Measurements from ENCODE around the gene ADPRH.
"Not testable (repeated sequence)": the region's sequence is repeated elsewhere in the genome, so short reads cannot be mapped to it uniquely, and the experiment has no call there.

ADPRH gene

DNA sequence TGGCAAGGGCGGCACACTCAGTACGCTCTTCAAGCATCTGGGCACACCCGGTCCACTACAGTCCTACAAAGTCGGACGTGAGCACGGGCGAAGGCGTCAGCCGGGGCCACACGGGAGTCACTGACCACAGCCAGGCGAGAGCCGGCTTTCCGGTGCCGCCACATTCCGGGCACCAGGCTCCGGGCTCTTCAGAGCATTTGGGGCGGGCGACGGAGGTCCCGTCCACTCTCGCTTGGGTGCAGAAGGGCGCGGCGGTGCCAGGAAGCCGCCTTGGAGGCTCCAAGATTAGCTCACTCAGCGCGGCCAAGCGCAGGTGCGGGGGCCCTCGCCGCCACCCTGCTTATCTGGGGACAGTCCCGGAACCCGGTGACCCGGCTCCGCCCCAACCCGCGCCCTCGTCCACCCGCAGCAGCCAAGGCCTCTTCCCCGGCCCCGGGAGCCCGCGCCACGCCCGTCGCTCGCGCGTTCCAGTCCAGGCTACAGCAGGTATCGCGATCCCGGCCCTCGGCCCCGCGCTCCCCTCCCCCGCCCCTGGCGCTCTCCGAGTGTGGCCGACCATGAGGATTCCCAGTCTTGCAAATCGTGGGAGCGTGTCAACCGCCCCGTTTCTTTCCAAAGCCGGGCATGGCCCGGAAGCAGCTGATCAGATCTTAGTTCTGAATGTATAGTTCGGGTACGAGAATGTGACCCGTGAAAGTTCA, at the start of gene ADPRH:
ADPRH (plus strand) TSS at position 127 of the 701 bp plus-strand sequence. CDS start 2,678 bp downstream, outside the sequence.
- no peak for DNase-seq

DNA sequence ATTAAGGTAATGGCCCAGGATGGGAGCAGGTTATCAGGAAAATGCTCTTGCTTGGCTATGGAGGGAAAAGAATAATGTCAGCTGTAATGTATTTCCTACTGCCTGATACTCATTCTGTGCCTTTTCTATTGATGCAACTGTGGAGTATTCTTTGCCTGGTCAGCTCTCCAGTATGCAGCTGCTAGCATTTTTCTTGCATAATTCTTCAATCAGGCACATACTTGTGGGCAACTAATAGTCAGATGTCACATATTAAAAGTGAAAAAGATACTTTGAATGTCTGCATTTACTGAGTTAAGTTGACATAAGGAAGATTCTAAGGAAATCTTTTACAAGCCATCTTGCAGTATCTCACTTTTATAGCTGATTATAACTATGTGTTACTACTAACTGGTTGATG, 49.4 kb upstream of the ADPRH start:
- no peak for DNase-seq

DNA sequence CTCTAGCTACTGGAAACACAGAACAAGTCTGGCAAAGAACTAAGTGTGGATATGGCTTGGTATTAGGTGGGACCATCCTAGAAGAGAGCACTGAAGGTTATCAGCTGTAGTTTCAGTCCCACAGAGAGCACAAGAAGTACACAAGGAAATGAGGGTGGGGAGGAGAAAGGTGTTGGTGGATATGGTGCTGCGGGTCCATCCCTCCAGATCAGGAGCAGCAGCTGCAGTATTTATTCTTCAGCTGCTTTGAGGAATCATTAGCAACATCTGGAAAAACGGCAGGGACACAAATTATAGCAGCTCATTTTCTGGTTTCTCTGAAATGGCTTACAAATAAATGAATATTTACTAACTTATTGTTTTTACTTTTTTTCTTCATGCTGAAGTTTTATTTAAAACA, 48.8 kb upstream of the ADPRH start:
- DNase-seq = no peak

DNA sequence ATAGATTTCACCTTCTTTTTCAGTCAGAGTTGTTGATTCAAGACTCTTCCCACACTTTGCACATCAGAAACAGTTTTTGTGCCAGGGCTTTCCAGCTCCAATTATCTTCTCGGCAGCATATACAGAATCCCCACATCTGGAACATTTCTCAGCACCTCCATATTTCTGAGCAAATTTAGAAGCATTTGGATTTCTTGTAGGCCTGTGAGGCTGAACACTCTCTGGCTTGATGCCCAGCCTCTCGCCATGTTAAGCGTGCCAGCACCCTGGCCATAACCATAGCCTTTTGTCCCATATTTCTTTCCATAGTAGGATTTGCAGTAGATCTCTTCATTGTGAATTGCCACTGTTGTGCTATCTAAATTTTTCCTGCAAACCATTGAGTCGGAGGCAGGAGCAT, 48.1 kb upstream of the ADPRH start:
- no peak for DNase-seq

DNA sequence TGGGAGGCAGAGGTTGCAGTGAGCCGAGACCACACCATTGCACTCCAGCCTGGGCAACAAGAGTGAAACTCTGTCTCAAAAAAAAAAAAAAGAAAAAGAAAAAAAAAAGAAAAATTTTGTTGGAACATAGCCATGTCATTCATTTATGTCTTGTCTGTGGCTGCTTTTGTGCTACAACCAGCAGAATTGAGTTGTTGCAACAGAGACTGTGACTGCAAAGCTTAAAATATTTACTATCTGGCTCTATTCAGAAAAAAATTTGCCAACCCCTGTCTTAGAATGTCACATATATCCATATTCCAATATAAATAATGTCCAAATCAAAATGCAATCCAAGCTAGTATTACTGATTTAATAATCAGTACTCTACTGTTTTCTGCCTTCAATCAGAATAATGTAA, 45.0 kb upstream of the ADPRH start:
- DNase-seq = no peak

DNA sequence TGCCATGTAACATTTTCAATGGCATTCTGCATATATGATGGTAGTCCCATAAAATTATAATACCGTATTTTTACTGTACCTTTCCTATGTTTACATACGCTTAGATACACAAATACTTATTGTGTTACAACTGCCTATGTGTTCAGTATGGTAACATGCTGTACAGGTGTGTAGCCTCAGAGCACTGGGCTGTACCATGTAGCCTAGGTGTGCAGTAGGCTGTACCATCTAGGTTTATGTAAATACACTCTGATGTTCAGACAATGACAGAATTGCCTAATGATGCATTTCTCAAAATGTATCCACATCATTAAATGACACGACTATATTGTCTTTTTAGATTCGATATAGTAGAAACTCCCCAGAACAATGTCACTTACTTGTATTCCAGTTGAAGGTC, 42.5 kb upstream of the ADPRH start:
- DNase-seq = no peak

DNA sequence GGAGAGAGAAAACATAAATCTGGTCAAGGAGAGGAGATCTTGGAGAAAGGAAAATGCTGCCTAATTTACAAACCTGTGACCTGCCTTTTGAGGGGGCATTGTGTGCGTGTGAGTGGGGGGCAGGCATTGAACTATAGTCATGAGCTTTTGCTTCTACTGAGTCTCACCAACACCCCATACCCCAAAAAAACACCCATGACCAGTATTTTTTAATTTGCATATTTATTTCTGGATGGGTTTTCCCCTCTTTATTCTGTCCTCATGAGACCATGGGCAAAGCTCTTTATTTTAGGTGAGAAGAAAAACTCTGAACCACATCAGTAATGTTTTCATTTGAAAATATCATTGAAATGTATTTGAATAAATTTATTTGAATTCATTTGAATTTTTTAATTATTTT, 40.5 kb upstream of the ADPRH start:
- no peak for DNase-seq

DNA sequence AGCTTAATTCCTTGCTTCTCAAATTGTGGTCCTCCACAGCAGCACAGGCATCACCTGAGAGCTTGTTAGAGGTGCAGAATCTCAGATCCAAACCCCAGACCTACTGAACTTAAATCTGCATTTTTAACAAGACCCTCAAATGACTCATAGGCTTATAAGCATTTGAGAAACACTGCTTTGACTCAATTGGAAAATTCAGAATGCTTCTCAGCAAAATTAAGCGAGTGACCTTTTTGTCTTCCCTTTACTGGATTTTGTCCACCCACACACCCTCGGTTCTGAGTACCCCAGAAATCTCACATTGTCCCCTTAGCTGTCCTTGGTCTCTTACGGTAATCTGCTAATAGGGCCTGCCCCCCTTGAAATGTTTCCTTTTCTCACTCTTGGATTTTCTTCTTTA, 37.7 kb upstream of the ADPRH start:
- DNase-seq = no peak

DNA sequence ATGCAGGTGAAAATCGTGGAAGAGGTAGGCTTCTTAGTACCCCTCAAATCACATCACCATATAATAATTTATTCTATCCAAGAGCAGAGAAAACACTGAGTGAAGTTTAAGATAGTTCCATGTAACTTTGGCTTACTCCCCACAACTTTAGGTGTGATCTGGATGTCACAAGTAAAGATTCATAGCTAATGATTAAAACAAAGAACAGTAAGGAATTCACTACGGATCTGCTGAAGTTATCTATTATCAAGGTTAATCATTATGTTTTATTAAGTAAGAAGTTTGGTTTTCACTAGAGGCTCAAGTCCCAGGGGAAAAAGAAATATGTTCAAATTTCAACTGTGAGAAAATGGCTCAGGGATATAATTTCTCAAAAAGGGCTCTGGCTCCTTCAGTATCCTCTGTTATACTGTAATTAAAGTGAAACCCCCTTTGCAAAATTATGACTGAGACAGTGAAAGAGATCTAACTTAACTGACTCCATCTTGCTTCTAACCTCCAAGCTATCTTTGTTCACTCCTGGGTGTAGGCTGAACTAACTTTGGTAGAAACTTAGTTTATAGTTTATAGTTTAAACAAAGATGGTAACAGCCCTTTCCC, 37.0 kb upstream of the ADPRH start:
- DNase-seq = no peak

DNA sequence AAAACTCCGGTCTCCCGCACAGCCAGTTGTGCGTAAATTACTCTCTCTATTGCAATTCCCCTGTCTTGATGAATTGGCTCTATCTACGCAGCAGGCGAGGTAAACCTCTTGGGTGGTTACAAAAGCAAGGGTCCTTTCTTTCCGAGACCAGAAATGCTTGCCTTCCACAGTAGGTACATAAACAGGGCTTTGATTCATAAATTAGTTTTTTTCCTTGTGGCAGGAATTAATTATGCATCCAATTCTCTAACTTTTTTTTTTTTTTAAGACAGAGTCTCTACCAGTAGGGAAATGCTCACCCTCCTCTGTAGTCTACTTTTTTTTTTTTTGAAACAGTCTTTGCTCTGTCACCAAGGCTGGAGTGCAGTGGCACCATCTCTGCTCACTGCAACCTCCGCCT, 36.1 kb upstream of the ADPRH start:
- no peak for DNase-seq

DNA sequence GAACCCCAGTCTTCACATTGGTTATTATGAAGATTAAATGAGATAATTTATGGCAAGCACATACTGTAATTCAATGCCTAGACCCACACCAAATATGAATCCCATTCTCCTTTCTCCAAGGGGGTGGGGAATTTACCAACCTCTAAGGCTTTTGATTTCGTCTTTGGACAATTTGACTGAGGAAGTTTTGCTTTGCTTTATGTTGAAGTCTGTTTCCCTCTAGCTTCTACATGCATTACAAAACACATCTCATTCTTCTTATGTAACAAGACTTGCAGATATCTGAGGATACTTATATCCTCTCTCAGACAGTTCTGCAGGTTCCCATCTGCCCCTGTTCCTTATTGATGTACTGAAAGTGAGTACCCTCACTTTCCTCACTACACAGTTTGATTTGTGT, 32.1 kb upstream of the ADPRH start:
- no peak for DNase-seq

DNA sequence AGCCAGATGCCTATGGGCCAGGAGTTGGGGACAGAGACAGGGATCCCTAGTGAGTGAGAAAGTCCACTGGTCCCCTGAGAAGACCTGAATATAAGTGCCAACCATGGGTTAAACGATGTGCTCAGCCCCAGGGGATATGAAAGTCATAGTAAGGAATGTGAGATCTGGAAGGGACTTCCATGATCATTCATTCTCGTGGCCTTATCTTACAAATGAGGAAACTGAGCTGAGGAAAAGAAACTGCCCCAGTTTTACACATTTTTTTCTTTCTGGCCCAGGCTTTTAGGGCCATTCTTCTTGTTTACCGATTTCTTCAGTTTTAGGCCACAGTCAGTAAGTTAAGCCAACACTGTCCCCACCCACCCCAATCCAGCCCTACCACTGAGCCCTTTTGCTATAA, 31.0 kb upstream of the ADPRH start:
- no peak for DNase-seq

DNA sequence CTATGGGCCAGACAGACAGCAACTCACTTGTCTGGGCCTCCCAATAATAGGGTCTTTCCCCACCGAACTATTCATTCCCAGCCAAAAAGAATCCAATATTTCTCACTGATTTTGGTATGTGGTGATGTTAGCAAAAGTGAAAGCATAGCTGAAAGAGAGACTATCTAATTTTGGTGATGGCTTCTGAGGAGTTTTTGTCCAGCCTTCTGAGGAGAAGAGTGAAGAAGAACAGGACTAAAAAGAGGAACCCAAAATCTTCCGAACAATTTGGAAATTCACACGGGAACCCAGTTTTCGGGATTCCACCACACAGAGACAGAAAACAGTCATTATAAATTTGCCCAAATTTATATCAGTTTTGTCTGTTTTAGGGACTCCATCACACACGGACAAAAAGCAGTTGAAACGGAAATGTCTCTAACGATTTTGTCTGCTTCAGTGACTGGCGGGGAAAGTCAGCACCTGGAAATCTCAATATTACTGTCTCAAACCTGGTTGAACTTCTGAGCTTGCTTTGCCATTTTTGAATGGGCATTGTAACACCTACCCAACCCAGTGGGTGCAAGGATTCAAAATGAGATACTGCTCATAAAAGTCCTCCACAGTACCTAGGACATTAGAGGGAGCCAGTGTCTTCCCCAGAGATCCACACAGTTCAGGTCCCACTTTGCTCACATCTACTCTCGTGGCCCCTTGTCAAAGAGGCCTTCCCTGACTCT, 28.9 kb upstream of the ADPRH start:
- no peak for DNase-seq

DNA sequence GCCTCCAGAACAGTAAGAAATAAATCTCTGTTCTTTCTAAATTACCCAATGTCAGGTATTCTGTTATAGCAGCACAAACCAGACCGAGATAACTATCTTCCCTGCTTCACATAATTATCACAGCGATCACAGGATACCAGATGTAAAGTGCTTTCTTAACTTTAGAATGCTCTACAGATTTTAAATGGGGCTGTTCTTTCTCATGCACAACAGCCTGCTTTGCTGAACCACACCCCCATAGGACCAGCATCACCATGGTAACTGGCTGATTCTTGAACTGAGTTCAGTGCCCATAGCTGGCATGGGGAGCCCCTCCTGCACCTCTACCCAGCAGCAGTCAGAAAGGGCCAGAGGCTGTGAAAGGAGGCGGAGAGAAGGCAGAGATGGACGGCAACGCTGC, 27.7 kb upstream of the ADPRH start:
- no peak for DNase-seq

DNA sequence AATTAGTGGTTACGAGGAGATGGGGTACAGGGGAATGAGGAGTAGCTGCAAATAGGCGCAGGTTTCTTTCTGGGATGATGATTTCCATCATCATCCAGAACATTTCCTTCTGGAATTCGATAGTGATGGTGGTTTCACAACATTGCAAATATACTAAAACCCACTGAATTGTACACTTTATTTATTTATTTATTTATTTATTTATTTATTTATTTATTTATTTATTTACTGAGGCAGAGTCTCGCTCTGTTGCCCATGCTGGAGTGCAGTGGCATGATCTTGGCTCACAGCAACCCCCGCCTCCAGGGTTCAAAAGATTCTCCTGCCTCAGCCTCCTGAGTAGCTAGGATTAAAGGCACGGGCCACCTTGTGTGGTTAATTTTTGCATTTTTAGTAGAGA, 26.4 kb upstream of the ADPRH start:
- DNase-seq = not testable (repeated sequence)

DNA sequence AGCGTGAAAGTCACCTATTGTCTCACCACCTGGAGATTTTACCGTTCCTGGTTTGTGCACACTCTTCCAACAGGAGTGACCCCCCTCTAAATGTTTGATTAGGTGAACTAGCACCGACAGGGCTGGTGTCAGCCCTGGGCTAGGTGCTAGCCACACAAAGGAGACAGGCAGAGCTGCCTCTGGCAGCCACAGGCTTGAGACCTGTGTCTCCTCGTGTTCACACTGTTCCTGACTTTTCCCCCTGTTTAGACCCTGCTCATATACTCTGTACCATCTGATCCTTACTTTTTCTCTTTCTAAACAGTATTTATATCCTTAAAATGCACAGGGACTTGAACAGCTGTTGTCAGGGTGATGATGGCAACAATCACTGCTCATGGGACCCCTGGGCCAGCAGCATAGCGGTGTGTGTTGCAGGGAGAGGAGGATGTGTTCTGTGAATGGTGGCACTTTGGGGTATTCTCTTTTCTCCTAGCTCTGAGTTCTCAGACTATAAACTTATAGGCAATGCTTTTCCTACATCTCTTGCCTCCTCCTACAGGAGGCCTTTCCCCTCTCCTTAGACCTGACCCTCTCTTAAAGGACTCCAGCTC, 25.4 kb upstream of the ADPRH start:
- no peak for DNase-seq

DNA sequence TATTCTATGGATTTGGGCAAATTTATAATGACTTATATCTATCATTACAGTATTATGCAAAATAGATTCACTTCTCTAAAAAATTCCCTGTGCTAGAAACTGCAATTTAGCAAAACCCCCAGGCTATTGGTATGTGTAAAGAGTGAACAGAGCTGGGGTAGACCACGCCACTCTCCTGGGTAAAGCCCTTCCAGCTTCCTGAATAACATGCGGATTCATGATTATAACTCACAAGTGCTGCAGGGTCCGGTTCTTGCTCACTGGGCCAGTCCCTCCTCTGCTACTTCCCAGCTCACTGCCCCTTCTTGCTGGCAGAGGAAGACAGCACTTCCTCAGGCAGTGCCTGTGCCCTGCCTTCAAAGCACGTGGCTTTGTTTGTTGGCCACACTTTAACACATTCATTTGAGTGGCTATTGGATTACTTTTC, 24.0 kb upstream of the ADPRH start:
- DNase-seq = no peak

DNA sequence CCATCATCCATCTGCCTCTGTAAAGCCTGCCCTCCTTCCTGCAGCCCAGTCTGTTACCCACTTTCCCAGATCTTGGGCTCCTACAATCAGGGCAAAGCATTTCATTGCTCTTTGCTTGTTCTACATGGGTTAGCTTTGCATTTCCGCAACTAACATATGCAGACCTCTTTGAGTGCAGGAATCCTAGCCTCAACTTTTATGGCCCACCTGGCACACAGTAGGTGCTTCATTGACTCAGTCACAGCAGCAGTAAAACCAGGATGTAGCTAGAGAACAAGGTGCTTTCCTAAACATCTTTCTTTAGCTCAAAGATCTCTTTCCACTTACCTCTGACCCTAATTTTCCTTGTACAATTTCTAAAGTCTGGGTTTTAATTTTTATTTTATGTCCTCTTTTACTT, 23.4 kb upstream of the ADPRH start:
- DNase-seq = no peak

DNA sequence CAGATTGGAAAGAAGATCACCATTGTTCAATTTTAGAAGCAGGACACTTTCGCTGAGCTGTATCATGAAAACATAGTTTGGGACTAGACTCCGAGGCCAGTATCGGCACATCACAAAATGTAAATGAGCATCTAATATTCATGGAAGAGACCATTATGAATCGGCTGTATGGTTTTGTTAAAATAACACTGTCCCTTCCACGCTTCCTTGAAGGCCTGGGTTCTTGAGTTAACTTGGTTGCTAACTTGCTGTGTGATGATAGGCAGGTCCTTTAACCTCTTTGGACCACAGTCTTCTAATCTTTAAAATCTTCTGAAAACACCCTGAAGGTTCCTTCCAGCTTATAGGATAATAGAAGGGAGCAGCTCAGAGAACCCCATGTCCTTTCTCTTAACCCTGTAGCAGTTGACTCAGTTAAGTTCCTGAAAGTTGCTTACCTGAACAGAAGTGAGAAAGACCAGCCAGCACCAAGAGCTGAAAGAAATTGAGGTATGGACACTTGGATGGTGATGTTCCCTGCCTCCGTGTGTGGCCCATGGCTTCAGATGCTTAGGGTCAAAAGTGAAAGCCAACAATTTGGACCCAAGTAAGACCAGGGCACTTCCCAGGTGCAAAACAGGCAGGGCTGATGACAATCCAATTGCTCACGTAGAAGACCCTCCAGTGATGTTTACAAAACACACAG, 22.0 kb upstream of the ADPRH start:
- DNase-seq = no peak

DNA sequence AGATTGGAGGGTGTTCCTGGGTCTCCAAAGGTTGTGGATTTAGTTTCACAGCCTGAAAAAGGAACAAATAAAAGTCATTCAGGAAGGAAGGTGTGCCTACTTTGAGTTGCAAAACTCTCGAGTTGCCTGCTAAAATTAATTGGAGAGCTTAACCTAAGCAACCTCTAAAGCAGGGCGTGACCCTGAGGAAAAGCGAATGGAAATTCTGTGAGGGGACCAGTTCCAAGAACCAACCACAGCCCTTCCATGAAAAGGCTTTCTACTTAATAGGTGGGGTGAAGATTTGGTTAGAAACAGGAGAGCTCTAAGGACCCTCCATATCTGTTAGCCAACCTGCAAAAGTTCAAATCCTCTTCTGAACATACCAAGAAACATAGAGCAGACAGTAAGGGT, 21.4 kb upstream of the ADPRH start:
- no peak for DNase-seq

DNA sequence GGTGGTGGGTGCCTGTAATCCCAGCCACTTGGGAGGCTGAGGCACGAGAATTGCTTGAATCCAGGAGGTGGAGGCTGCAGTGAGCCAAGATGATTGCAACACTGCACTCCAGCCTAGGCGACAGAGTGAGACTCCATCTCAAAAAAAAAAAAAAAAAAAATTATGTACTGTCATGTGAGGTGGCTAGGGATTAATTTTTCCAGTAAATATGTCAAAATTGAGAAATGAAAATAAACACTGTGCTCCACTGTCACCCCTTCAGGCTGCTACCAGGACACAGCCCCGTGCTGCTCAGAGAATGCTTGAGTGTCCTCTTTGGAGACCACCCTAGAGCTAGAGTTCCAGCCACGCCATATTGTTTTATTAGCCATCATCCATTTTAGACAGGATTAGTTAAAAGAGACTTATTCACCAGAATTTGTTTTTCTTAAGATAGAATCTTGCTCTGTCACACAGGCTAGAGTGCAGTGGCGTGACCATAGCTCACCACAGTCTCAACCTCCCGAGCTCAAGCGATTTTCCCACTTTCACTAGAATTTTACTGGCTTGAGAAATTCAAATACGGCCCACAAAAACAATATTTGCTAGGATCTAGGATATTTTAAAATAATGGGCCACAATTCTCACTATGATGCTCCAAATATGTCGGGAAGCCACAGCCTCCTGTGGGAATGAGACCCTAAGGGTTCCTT, 20.5 kb upstream of the ADPRH start:
- no peak for DNase-seq

DNA sequence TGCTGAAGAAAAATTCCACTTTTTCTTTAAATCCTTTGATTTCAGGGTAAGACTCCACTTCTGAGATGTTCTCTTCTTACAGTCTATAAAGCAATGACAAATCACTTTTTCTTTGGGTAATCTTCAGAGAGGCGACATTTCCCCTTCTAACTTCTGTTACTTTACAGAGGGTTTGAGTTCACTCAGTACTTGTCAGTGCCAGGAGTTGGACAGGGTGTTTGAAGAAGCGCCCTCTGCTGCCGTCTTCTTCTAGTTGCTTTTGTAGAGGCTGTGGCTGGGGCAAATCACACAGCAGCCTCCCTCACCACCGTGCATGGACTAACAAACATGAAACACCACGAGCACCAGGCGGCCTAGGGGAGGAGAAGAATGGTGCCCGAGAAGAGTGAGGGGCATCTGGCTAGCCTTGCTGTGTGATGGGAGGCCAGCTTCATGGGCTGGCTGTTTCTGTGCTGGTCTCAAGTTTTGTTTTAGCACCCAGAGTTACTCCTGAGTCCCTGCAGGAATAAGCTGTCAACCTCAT, 19.8 kb upstream of the ADPRH start, which contains the start of gene CD80:
CD80 (minus strand) TSS at position 174 of the 523 bp plus-strand sequence. CDS start 1,886 bp downstream, outside the sequence.
- no peak for DNase-seq
